ENCODE data around the gene WWOX. TPM values are rescaled to one million over a fixed set of nuclear protein-coding genes. Genes with fewer than 3 reads are reported as not detected.

WWOX gene
- total and polyA plus RNA-seq, 2 of the 13 experiments (the other 11 are each of a cell fraction or from before 2014, with no cell fraction given): 9.1 to 37.4 TPM

GRCh38 chr16:78597809-78598570, 498.5 kb downstream of the WWOX start:
- no peaks in the 10 kb centered on the region for H4K20me1 ChIP-seq (ENCODE audit: insufficient read depth, low read length)
- no peak for ATAC-seq
- H3K9me3 ChIP-seq (ENCODE audit: low read length): no peaks in the 10 kb centered on the region
- peaks cover 56% of the 10 kb centered on the region for H3K4me1 ChIP-seq (ENCODE audit: insufficient read depth, low read length)
- no peak overlapping the region for H3K27ac ChIP-seq (ENCODE audit: extremely low read length, insufficient read depth, low read length)
- DNase-seq (ENCODE audit: low spot score): no peak
- no peak overlapping the region for H3K9ac ChIP-seq (ENCODE audit: insufficient read depth, low read depth, low read length)
- H3K36me3 ChIP-seq (replicated peaks in 1 of 2; ENCODE audit: control insufficient read depth in 1 of 2, insufficient read depth in 2 of 2, low read length in 2 of 2): no peaks in the 10 kb centered on the region
- 95% methylated on average over 9 of the region's 9 CpGs for WGBS (ENCODE audit: low lambda C conversion rate)
- in situ Hi-C loops (cut with HindIII; ENCODE audit: extremely low pct_ligation_motif_present, low pct_unique_long_range_greater_than_20kb) (no loop called here), intact Hi-C loops (cut with micrococcal nuclease; ENCODE audit: unreplicated experiment) (no loop called here)
- H3K27me3 ChIP-seq (ENCODE audit: control insufficient read depth in 1 of 2, insufficient read depth in 2 of 2, low read length in 2 of 2): no peaks in the 10 kb centered on the region
- no peak overlapping the region for H2AFZ ChIP-seq (ENCODE audit: low read length)
- POLR2A ChIA-PET: no interaction called here
- BruUV-seq (replicated peaks): no TSS peak
- FAIRE-seq: peak; percentile 26
- CTCF ChIA-PET (ENCODE audit: low intra/inter-chr PET ratio, low total read pairs): no interaction called here
- no peaks in the 10 kb centered on the region for H3K79me2 ChIP-seq (ENCODE audit: insufficient read depth, low read length)
- H3K4me2 ChIP-seq (ENCODE audit: low read depth, low read length): no peak overlapping the region
- no peak overlapping the region for H3K4me3 ChIP-seq (replicated peaks in 1 of 3; ENCODE audit: insufficient read depth in 1 of 3, low read depth in 2 of 3, low read length in 3 of 3)
- TF ChIP-seq MAZ (IDR thresholded peaks at IDR 0.05; ENCODE audit: borderline replicate concordance, low read depth, low read length) (no peak), MAZ (CRISPR knock-in tag; IDR thresholded peaks at IDR 0.05; ENCODE audit: low read depth) (no peak), PATZ1 (CRISPR knock-in tag; IDR thresholded peaks at IDR 0.05) (no peak), KLF15 (CRISPR knock-in tag; IDR thresholded peaks at IDR 0.05; ENCODE audit: borderline replicate concordance) (no peak), ZNF207 (IDR thresholded peaks at IDR 0.05; ENCODE audit: borderline replicate concordance) (no peak), ZNF20 (CRISPR knock-in tag; IDR thresholded peaks at IDR 0.05) (no peak), ZNF430 (CRISPR knock-in tag; IDR thresholded peaks at IDR 0.05) (no peak), MED8 (CRISPR knock-in tag; IDR thresholded peaks at IDR 0.05; ENCODE audit: insufficient replicate concordance) (no peak), ZNF275 (CRISPR knock-in tag; IDR thresholded peaks at IDR 0.05; ENCODE audit: borderline replicate concordance) (no peak), ZIK1 (CRISPR knock-in tag; IDR thresholded peaks at IDR 0.05; ENCODE audit: borderline replicate concordance, low read depth) (no peak), JUNB (CRISPR knock-in tag; IDR thresholded peaks at IDR 0.05; ENCODE audit: borderline replicate concordance) (no peak), NFAT5 (CRISPR knock-in tag; IDR thresholded peaks at IDR 0.05) (no peak), ZSCAN30 (CRISPR knock-in tag; IDR thresholded peaks at IDR 0.05) (no peak), ZNF775 (CRISPR knock-in tag; IDR thresholded peaks at IDR 0.05; ENCODE audit: borderline replicate concordance) (no peak), MAF1 (CRISPR knock-in tag; IDR thresholded peaks at IDR 0.05; ENCODE audit: borderline replicate concordance) (no peak)
